T-helper 1 cell treated with Interleukin-12 subunit alpha and Interleukin-12 subunit beta and Interleukin-4 antibody, amounts not matched to agents 30 ng/mL and 1 ng/mL, for 36 hours (primary cell): ENCODE measurements around the gene SLC39A5. TPM values are rescaled to one million over a fixed set of nuclear protein-coding genes. Genes with fewer than 3 reads are reported as not detected.
"Not testable (repeated sequence)": the region's sequence is repeated elsewhere in the genome, so short reads cannot be mapped to it uniquely, and the experiment has no call there.

ENCODE experiments used
- intact Hi-C: fragments of 100-400 bp; cut with micrococcal nuclease; formaldehyde crosslinking; loops from one replicate; pipeline ENCODE4 v1.15.1; 2024
- total RNA-seq: library from RNA; stranded (reverse); gene quantifications from 2 replicates; pipeline ENCODE4 v1.2.3, GENCODE V29; 2022

The SLC39A5 gene
- total RNA-seq, 1 donor from 2014 or later: 1.9 TPM

- intact Hi-C loops: loop anchor here (1.0 to 2.0 kb wide), 12 partner anchors 9 to 294 kb away; partner anchors contain the start of genes ANKRD52, CS, IL23A and NABP2
These were observed 37.0 kb downstream of the SLC39A5 start, which contains the start of gene COQ10A for GRCh38 chr12:56266693-56267442. Gene COQ10A (plus strand): TSS chr12:56266942. CDS start chr12:56267119, 177 bp downstream.

DNA sequence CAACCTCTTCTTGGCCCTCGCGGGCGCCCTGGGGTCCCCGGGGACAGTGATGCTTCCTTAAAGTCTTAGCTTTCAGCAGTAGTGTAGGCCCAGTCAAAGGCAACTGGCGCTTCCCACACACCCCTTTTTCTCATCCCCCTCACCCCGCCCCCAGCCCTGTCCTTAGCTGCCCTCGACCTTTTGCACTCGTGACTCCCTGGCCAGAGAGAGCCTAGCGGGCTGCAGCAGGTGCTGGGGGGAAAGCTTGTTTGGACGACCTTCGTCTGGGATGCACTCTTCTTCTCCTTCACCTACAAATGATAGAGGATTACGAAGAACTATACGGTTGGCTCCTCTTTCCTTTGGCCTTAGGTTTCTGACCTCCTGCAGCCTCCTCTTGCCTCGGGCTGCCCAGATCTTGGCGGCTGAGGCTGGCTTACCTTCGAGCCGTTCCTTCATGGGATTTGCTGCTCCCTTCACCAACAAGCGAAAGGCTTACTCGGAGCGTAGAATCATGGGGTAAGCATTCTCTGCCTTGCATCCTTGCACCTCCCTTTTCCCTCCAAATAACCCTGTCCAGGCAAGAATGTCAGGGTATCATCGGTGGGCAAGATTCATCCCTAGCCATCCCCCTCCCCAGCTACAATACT lies 37.7 kb downstream of the SLC39A5 start:
- intact Hi-C loops: loop anchor here (1.0 to 2.0 kb wide), 5 partner anchors 71 to 201 kb away; partner anchors contain the start of genes IL23A and SPRYD4

- intact Hi-C loops: no loop called here
These were observed 41.2 kb downstream of the SLC39A5 start for GRCh38 chr12:56271031-56271430.

DNA sequence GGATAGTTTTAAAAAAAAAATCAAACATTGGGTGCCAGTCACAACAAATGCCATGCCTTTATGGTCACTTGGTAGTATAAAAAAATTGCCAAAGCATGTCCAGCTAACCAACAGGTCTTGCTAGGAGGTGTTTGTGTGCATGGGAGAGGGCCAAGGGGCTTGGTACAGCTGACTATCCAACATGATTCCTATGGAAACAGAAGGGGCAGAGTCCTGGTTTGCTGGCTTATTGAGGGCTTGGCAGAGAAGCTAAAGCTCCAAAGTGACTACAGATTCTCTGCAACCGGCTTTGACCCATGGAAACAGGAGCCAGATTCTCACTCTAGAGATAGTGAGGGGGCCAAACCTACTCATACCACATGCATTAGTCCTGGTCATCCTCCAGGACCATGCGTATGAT lies 42.6 kb downstream of the SLC39A5 start:
- intact Hi-C loops: not testable (repeated sequence)

DNA sequence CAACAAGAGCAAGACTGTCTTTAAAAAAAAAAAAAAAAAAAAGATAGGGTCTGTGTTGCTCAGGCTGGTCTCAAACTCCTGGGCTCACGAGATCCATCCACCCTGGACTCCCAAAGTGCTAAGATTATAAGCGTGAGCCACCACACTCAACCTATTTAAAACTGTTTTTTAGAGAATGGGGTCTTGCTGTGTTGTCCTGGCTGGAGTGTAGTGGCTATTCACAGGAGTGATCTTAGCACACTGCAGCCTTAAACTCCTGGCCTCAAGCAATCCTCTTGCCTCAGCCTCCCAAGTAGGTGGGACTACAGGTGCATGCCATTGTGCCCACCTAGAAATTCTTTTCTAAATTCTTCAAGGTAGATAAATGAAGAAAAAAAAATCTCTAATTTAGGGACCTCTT lies 44.4 kb downstream of the SLC39A5 start:
- intact Hi-C loops: no loop called here

- intact Hi-C loops: no loop called here
These were observed 49.1 kb downstream of the SLC39A5 start for GRCh38 chr12:56278905-56279304.

DNA sequence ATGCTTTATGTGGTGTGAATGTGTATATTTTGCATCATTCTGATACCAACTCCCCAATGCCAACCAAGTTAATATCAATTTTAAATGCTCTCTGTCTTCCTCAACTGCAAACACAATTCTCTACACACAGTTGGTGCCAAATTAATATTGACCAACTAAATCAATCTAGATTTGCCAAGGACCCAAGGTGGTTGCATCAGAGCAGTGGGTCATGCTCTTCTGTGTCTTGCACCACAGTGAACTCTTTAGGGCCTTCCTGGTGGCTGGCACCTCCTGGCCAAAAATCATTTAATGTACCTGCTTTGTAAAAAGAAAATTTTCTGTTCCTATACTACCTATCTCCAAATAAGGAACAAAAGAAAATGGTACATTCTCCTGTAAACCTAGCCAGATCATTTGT lies 51.0 kb downstream of the SLC39A5 start:
- intact Hi-C loops: no loop called here

GRCh38 chr12:56282030-56282429 lies 52.2 kb downstream of the SLC39A5 start:
- intact Hi-C loops: no loop called here

- intact Hi-C loops: no loop called here
These were observed 52.7 kb downstream of the SLC39A5 start for GRCh38 chr12:56282579-56282978.

DNA sequence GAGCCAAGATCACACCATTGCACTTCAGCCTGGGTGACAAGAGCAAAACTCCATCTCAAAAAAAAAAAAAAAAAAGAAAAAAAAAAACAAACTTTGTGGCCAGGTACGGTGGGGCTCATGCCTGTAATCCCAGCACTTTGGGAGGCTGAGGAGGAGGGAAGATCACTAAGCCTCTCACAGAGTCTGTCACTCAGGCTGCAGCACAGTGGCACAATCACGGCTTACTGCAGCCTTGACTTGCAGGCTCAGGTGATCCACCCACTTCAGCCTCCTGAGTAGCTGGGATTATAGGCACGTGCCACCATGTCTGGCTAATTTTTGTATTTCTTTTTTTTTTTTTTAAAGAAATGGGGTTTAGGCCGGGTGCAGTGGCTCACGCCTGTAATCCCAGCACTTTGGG lies 54.4 kb downstream of the SLC39A5 start:
- intact Hi-C loops: not testable (repeated sequence)

GRCh38 chr12:56286044-56286830 lies 56.4 kb downstream of the SLC39A5 start:
- intact Hi-C loops: no loop called here

Other genes with a start within 250 kb of the SLC39A5 start
- gene SUOX, start 232.8 kb upstream of the SLC39A5 start, total RNA-seq: 10.0 and 10.6 TPM in 2 replicates
- 33.2 and 37.8 TPM in 2 replicates for gene IKZF4, start 209.0 kb upstream of the SLC39A5 start, total RNA-seq
- gene RPS26, start 188.1 kb upstream of the SLC39A5 start, total RNA-seq: 32.8 and 35.9 TPM in 2 replicates
- gene ERBB3, start 149.9 kb upstream of the SLC39A5 start, total RNA-seq: 1.3 and 2.5 TPM in 2 replicates
- 254 and 261 TPM in 2 replicates for gene PA2G4, start 125.5 kb upstream of the SLC39A5 start, total RNA-seq
- gene RPL41, start 113.4 kb upstream of the SLC39A5 start, total RNA-seq: 3,184 and 3,191 TPM in 2 replicates
- gene ZC3H10, start 111.8 kb upstream of the SLC39A5 start, total RNA-seq: 9.5 and 10.1 TPM in 2 replicates
- 261 and 266 TPM in 2 replicates for gene ESYT1, start 101.8 kb upstream of the SLC39A5 start, total RNA-seq
- 52.2 and 61.9 TPM in 2 replicates for gene MYL6B, start 77.5 kb upstream of the SLC39A5 start, total RNA-seq
- gene MYL6, start 71.7 kb upstream of the SLC39A5 start, total RNA-seq: 1,662 and 1,663 TPM in 2 replicates
- gene SMARCC2, start 40.6 kb upstream of the SLC39A5 start, total RNA-seq: 140 and 147 TPM in 2 replicates
- 37.8 and 40.7 TPM in 2 replicates for gene RNF41, start 8.1 kb upstream of the SLC39A5 start, total RNA-seq
- 62.1 and 66.5 TPM in 2 replicates for gene NABP2, start 5.7 kb upstream of the SLC39A5 start, total RNA-seq
- 57.8 and 74.9 TPM in 2 replicates for gene ANKRD52, start 28.3 kb downstream of the SLC39A5 start, total RNA-seq
- gene COQ10A, start 36.9 kb downstream of the SLC39A5 start, total RNA-seq: 17.9 and 19.9 TPM in 2 replicates
- 255 and 262 TPM in 2 replicates for gene CS, start 70.3 kb downstream of the SLC39A5 start, total RNA-seq
- 141 and 153 TPM in 2 replicates for gene CNPY2, start 85.9 kb downstream of the SLC39A5 start, total RNA-seq
- 32.7 and 44.2 TPM in 2 replicates for gene PAN2, start 103.9 kb downstream of the SLC39A5 start, total RNA-seq
- 31.6 and 32.8 TPM in 2 replicates for gene IL23A, start 108.8 kb downstream of the SLC39A5 start, total RNA-seq
- gene STAT2, start 130.1 kb downstream of the SLC39A5 start, total RNA-seq: 239 and 243 TPM in 2 replicates
- not detected in 2 replicates for gene APOF, start 132.8 kb downstream of the SLC39A5 start, total RNA-seq
- gene TIMELESS, start 219.4 kb downstream of the SLC39A5 start, total RNA-seq: 37.6 and 40.5 TPM in 2 replicates
- gene MIP, start 224.6 kb downstream of the SLC39A5 start, total RNA-seq: not detected in 2 replicates
- gene SPRYD4, start 238.5 kb downstream of the SLC39A5 start, total RNA-seq: 4.6 and 4.8 TPM in 2 replicates